Ascending aorta (tissue), 2 donors: ENCODE data around the gene SLC25A34. TPM values are rescaled to one million over a fixed set of nuclear protein-coding genes. Genes with fewer than 3 reads are reported as not detected.
A peak's percentile ranks its signal among the peaks of the same experiment; 100 is the strongest.

Experiments
- DNase-seq, 2 donors: peaks; one replicate each; pipeline ENCODE4 v3.0.0-alpha.2; 2019; ENCODE audit warnings: low spot score in 2 of 2
- H3K27ac ChIP-seq, 2 donors: fragments of 200-600 bp; sonication (generic); one replicate each; pipeline ENCODE4 v1.5.1; 2016 to 2017; ENCODE audit warnings: mild to moderate bottlenecking in 1 of 2
- H3K27me3 ChIP-seq: fragments of 200-600 bp; sonication (generic); one replicate; pipeline ENCODE4 v1.5.1; 2017
- H3K36me3 ChIP-seq, 2 donors: fragments of 200-600 bp; sonication (generic); one replicate each; pipeline ENCODE4 v1.5.1; 2016
- H3K4me1 ChIP-seq, 2 donors: fragments of 200-600 bp; sonication (generic); one replicate each; pipeline ENCODE4 v1.5.1; 2016 to 2017; ENCODE audit warnings: mild to moderate bottlenecking in 1 of 2
- H3K4me3 ChIP-seq, 2 donors: fragments of 200-600 bp; sonication (generic); one replicate each; pipeline ENCODE4 v1.5.1; 2016 to 2017; ENCODE audit warnings: mild to moderate bottlenecking in 1 of 2
- H3K9me3 ChIP-seq, 2 donors: fragments of 200-600 bp; sonication (generic); one replicate each; pipeline ENCODE4 v1.5.1; 2016
- CTCF ChIP-seq, 3 experiments: fragments of 200-600 bp in 2 of 3; fragments of 450-650 bp in 1 of 3; sonication (generic) in 2 of 3; IDR thresholded peaks; one replicate each; pipeline ENCODE4 v1.5.1; 2016 to 2019; ENCODE audit warnings: antibody characterized with exemption in 3 of 3, mild to moderate bottlenecking in 1 of 3, moderate library complexity in 1 of 3
- intact Hi-C: fragments of 100-400 bp; cut with DNase I; formaldehyde crosslinking; loops from one replicate; pipeline ENCODE4 v1.15.1; 2023
- total RNA-seq: library from RNA; depleted of rRNA; stranded (reverse); fragments of >200 nt; gene quantifications from one replicate; pipeline ENCODE4 v1.1.0, GENCODE V29; 2016

Gene SLC25A34
- total RNA-seq, 1 donor from 2014 or later = 5.7 TPM

GRCh38 chr1:15739259-15739658 is 3.2 kb downstream of the SLC25A34 start:
- DNase-seq = no peak
- peaks cover 3 to 18% of the 10 kb centered on the region in 2 donors for H3K36me3 ChIP-seq
- intact Hi-C loops = loop anchor here (5.0 kb wide), 1 partner anchor 57 kb away; the partner anchor contains the start of gene PLEKHM2
- H3K4me3 ChIP-seq = no peak overlapping the region
- H3K27me3 ChIP-seq = no peaks in the 10 kb centered on the region
- no peak for TF ChIP-seq CTCF (IDR thresholded peaks at IDR 0.05)
- peaks cover 18 to 40% of the 10 kb centered on the region in 2 donors for H3K4me1 ChIP-seq
- peak overlapping the region; percentile 19 to 26 for H3K27ac ChIP-seq
- H3K9me3 ChIP-seq = no peaks in the 10 kb centered on the region

- peaks cover 0 to 14% of the 10 kb centered on the region in 2 donors for H3K36me3 ChIP-seq
- DNase-seq = no peak
- peak overlapping the region; percentile 19 to 26 for H3K27ac ChIP-seq
- no peaks in the 10 kb centered on the region for H3K27me3 ChIP-seq
- H3K4me3 ChIP-seq = no peak overlapping the region
- H3K4me1 ChIP-seq = peaks cover 18 to 40% of the 10 kb centered on the region in 2 donors
- no peaks in the 10 kb centered on the region for H3K9me3 ChIP-seq
- TF ChIP-seq CTCF (IDR thresholded peaks at IDR 0.05) = peak in 2 of 3 experiments; percentile 12 to 20
- intact Hi-C loops = loop anchor here (5.0 kb wide), 1 partner anchor 57 kb away; the partner anchor contains the start of gene PLEKHM2
These were observed 3.7 kb downstream of the SLC25A34 start for GRCh38 chr1:15739745-15740144.

- H3K36me3 ChIP-seq = peaks cover 0 to 10% of the 10 kb centered on the region in 2 donors
- intact Hi-C loops = no loop called here
- peak; percentile 71 to 93 (median 85) for TF ChIP-seq CTCF (IDR thresholded peaks at IDR 0.05)
- no peaks in the 10 kb centered on the region for H3K9me3 ChIP-seq
- H3K4me3 ChIP-seq = no peak overlapping the region
- peaks cover 11 to 33% of the 10 kb centered on the region in 2 donors for H3K4me1 ChIP-seq
- DNase-seq = peak in 1 of 2 donors; percentile 86
- no peaks in the 10 kb centered on the region for H3K27me3 ChIP-seq
- H3K27ac ChIP-seq = peak overlapping the region; percentile 41 to 55
These were observed 5.1 kb downstream of the SLC25A34 start for GRCh38 chr1:15740924-15741850.

GRCh38 chr1:15742339-15742801 is 6.3 kb downstream of the SLC25A34 start, which contains the start of gene TMEM82:
Gene TMEM82 (plus strand): TSS chr1:15742499. CDS start chr1:15742560, 61 bp downstream.
- Histone ChIP-seq H3K27ac (peak within 1 kb of the TSS; percentile 51 to 55), H3K4me3 (no peak within 1 kb of the TSS), H3K27me3 (no peaks in the 10 kb centered on the region), H3K4me1 (peaks cover 3 to 33% of the 10 kb centered on the region in 2 donors), H3K36me3 (peaks cover 0 to 10% of the 10 kb centered on the region in 2 donors), H3K9me3 (no peaks in the 10 kb centered on the region)
- intact Hi-C loops = no loop called here
- no peak for DNase-seq
- no peak for TF ChIP-seq CTCF (IDR thresholded peaks at IDR 0.05)

GRCh38 chr1:15744122-15744679 is 8.1 kb downstream of the SLC25A34 start:
- Histone ChIP-seq H3K27ac (peak overlapping the region; percentile 96 to 98), H3K9me3 (no peaks in the 10 kb centered on the region), H3K4me3 (no peak overlapping the region), H3K27me3 (no peaks in the 10 kb centered on the region), H3K4me1 (peaks cover 15 to 49% of the 10 kb centered on the region in 2 donors), H3K36me3 (peaks cover 0 to 4% of the 10 kb centered on the region in 2 donors)
- DNase-seq = no peak
- no peak for TF ChIP-seq CTCF (IDR thresholded peaks at IDR 0.05)
- intact Hi-C loops = no loop called here
